HepG2 (cell line): ENCODE data around the gene B4GALT5. TPM values are rescaled to one million over a fixed set of nuclear protein-coding genes. Genes with fewer than 3 reads are reported as not detected.
"Not testable (repeated sequence)": the region's sequence is repeated elsewhere in the genome, so short reads cannot be mapped to it uniquely, and the experiment has no call there.

Experiments used
- ATAC-seq: fragments of 200-7000 bp; cut with Tn5 transposase; 3 replicates; pipeline ENCODE4 v1.9.1; 2020; ENCODE audit warnings: mild to moderate bottlenecking, moderate library complexity
- BruUV-seq: library from RNA; stranded (reverse); fragments of 400-500 nt; replicated peaks from 2 replicates; lab custom pipeline; 2021; lab: Mats Ljungman, UMichigan
- CTCF ChIA-PET: fragments of 300-600 bp; formaldehyde crosslinking; extraction: SDS; loops from one replicate; lab custom pipeline; 2021; ENCODE audit warnings: low total read pairs, inconsistent platforms, low intra/inter-chr PET ratio; lab: Yijun Ruan, JAX
- POLR2A ChIA-PET: fragments of 350-600 bp; sonication (Branson Sonifier 250); formaldehyde crosslinking; loops from one replicate; lab custom pipeline; 2020; ENCODE audit warnings: antibody characterized with exemption, inconsistent platforms; lab: Yijun Ruan, JAX
- DNase-seq: peaks from one replicate; pipeline ENCODE4 v3.0.0-alpha.2; 2015; ENCODE audit warnings: low spot score
- FAIRE-seq: peaks from 3 replicates; lab custom pipeline; 2011; peaks lifted over from hg19 to GRCh38; lab: Jason Lieb, UNC
- H2AFZ ChIP-seq: one replicate; pipeline ENCODE4 v1.6.1; 2011; ENCODE audit warnings: low read length, inconsistent platforms
- H3K27ac ChIP-seq: fragments of 300-600 bp; 3 replicates; pipeline ENCODE4 v1.8.0; 2011; ENCODE audit warnings: mixed run types, mild to moderate bottlenecking, mixed read lengths, low read length, inconsistent platforms; ENCODE audit not compliant: insufficient read depth; ENCODE audit errors: extremely low read length
- H3K27me3 ChIP-seq, 2 experiments: fragments of 200-600 bp in 1 of 2; 2 replicates in 1 of 2; 3 replicates in 1 of 2; pipeline versions ENCODE4 v1.6.0 to v1.8.0; 2011; ENCODE audit warnings: low read length in 2 of 2, mild to moderate bottlenecking in 2 of 2, moderate library complexity in 2 of 2, inconsistent platforms in 1 of 2; ENCODE audit not compliant: insufficient read depth in 2 of 2, control insufficient read depth in 1 of 2
- H3K36me3 ChIP-seq, 2 experiments: fragments of 200-600 bp in 1 of 2; replicated peaks in 1 of 2; 2 replicates in 1 of 2; 3 replicates in 1 of 2; pipeline versions ENCODE4 v1.5.1 to v1.8.0; 2011; ENCODE audit warnings: low read length in 2 of 2, inconsistent platforms in 1 of 2; ENCODE audit not compliant: insufficient read depth in 2 of 2, control insufficient read depth in 1 of 2
- H3K4me1 ChIP-seq: 2 replicates; pipeline ENCODE4 v1.5.1; 2012; ENCODE audit warnings: low read length, inconsistent platforms; ENCODE audit not compliant: insufficient read depth
- H3K4me2 ChIP-seq: 2 replicates; pipeline ENCODE4 v1.6.0; 2011; ENCODE audit warnings: low read depth, low read length, inconsistent platforms
- H3K4me3 ChIP-seq, 3 experiments: fragments of 200-600 bp in 1 of 3; sonication (generic), shearing (Covaris generic) in 1 of 3; replicated peaks in 1 of 3; 2 replicates each; pipeline ENCODE4 v1.5.1; 2011 to 2016; ENCODE audit warnings: low read length in 3 of 3, inconsistent platforms in 2 of 3, low read depth in 2 of 3, mild to moderate bottlenecking in 2 of 3, control low read depth in 1 of 3, mixed read lengths in 1 of 3; ENCODE audit not compliant: insufficient read depth in 1 of 3
- H3K79me2 ChIP-seq: one replicate; pipeline ENCODE4 v1.6.1; 2011; ENCODE audit warnings: low read length, inconsistent platforms; ENCODE audit not compliant: insufficient read depth
- H3K9ac ChIP-seq: 2 replicates; pipeline ENCODE4 v1.6.0; 2011; ENCODE audit warnings: mild to moderate bottlenecking, low read depth, low read length, inconsistent platforms; ENCODE audit not compliant: insufficient read depth
- H3K9me3 ChIP-seq: 2 replicates; pipeline ENCODE4 v1.5.1; 2012; ENCODE audit warnings: mild to moderate bottlenecking, low read length
- H4K20me1 ChIP-seq: 2 replicates; pipeline ENCODE4 v1.6.0; 2011; ENCODE audit warnings: inconsistent platforms, mild to moderate bottlenecking, low read length, moderate library complexity; ENCODE audit not compliant: insufficient read depth
- CREB1 ChIP-seq, 2 experiments: fragments of 450-650 bp in 1 of 2; IDR thresholded peaks; 2 replicates each; pipeline ENCODE4 v1.6.1; 2016 to 2017; ENCODE audit warnings: control low read depth in 1 of 2, mild to moderate bottlenecking in 1 of 2, missing compliant biosample characterization in 1 of 2, missing genetic modification characterization in 1 of 2
- WGBS: methylation state at CpG from one replicate; pipeline ENCODE4 v1.1.6; 2017; ENCODE audit warnings: low lambda C conversion rate; 5-methylcytosine and 5-hydroxymethylcytosine counted together
- in situ Hi-C: cut with HindIII; loops from 2 replicates; pipeline ENCODE4 v1.10.0; 2017; ENCODE audit warnings: low pct_unique_long_range_greater_than_20kb; ENCODE audit not compliant: extremely low pct_ligation_motif_present
- intact Hi-C: fragments of 100-400 bp; cut with micrococcal nuclease; formaldehyde crosslinking; loops from one replicate; pipeline ENCODE4 v1.10.0; 2022; ENCODE audit not compliant: unreplicated experiment
- polyA plus RNA-seq, 8 experiments: library from polyadenylated mRNA; depleted of rRNA in 3 of 8; stranded (reverse) in 7 of 8; unstranded in 1 of 8; fragments of >200 nt; fragmentation: Illumina TruSeq in 4 of 8; extraction: Trizol in 4 of 8; gene quantifications; 2 replicates each; pipeline versions ENCODE4 v1.2.1 to v1.2.3, GENCODE V29; 2011 to 2016; ENCODE audit warnings: low read depth in 4 of 8, missing spikeins in 1 of 8, mixed read lengths in 1 of 8; ENCODE audit not compliant: insufficient read depth in 1 of 8
- total RNA-seq, 5 experiments: library from RNA; depleted of rRNA; stranded (reverse); fragments of >200 nt; fragmentation: Illumina TruSeq; extraction: Trizol; gene quantifications; 2 replicates each; pipeline ENCODE4 v1.2.3, GENCODE V29; 2016; ENCODE audit warnings: low read depth in 1 of 5

B4GALT5 gene
- total and polyA plus RNA-seq, 2 of the 13 experiments (the other 11 are each of a cell fraction or from before 2014, with no cell fraction given) = 27.3 to 30.9 TPM

DNA sequence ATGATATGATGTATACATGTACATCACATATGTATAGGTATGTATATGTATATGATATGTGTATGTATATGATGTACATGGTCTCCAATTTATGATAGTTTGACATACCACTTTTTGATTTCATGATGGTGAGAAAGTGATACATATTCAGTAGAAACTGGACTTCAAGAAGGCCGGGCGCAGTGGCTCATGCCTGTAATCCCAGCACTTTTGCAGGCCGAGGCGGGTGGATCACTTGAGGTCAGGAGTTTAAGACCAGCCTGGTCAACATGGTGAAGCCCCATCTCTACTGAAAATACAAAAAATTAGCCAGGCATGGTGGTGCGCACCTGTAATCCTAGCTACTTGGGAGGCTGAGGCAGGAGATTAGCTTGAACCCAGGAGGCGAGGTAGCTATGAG lies 10.1 kb upstream of the B4GALT5 start:
- BruUV-seq, H2AFZ ChIP-seq, H3K27me3 ChIP-seq, H4K20me1 ChIP-seq, H3K27ac ChIP-seq, CTCF ChIA-PET, H3K4me2 ChIP-seq, DNase-seq, ATAC-seq, intact Hi-C loops, H3K9ac ChIP-seq, H3K4me3 ChIP-seq, H3K9me3 ChIP-seq, H3K36me3 ChIP-seq, FAIRE-seq, in situ Hi-C loops, H3K79me2 ChIP-seq: not testable (repeated sequence)
- POLR2A ChIA-PET = interaction anchor here (0.7 to 1.3 kb wide), 2 partner anchors 33 to 49 kb away, joined by 3 to 4 read pairs; no protein-coding TSS in a partner anchor
- 88% methylated on average over 6 of the region's 6 CpGs for WGBS
- peaks cover 33% of the 10 kb centered on the region for H3K4me1 ChIP-seq

GRCh38 chr20:49721326-49721725 lies 7.6 kb upstream of the B4GALT5 start:
- H2AFZ ChIP-seq; H3K9ac ChIP-seq; H3K79me2 ChIP-seq; intact Hi-C loops; FAIRE-seq; TF ChIP-seq CREB1 (IDR thresholded peaks at IDR 0.05): not testable (repeated sequence)
- POLR2A ChIA-PET = interaction anchor here (0.6 to 0.7 kb wide), 2 partner anchors 30 to 78 kb away, joined by 3 to 5 read pairs; no protein-coding TSS in a partner anchor
- 0 out of 2 replicates have a peak, but pooled peaks have one; percentile 16 for TF ChIP-seq CREB1 (CRISPR knock-in tag; IDR thresholded peaks at IDR 0.05)
- TF ChIP-seq, all 625 proteins: peak for 1; not testable (repeated sequence) for 624
- H3K36me3 ChIP-seq, H4K20me1 ChIP-seq, H3K9me3 ChIP-seq, H3K4me3 ChIP-seq, CTCF ChIA-PET, BruUV-seq, DNase-seq, H3K27me3 ChIP-seq, H3K4me2 ChIP-seq, H3K27ac ChIP-seq, ATAC-seq, in situ Hi-C loops: not testable (repeated sequence)
- H3K4me1 ChIP-seq = peaks cover 34% of the 10 kb centered on the region
- 67% methylated on average over 12 of the region's 12 CpGs for WGBS
